HG03280 (cell line): Measurements from ENCODE around the gene SORCS2.
A peak's percentile ranks its signal among the peaks of the same experiment; 100 is the strongest.

Experiments used
- ATAC-seq: cut with Tn5 transposase; IDR thresholded peaks from one replicate; pipeline ENCODE4 v1.9.1; 2021; ENCODE audit warnings: mild to moderate bottlenecking, moderate library complexity; ENCODE audit not compliant: unreplicated experiment

Gene SORCS2

GRCh38 chr4:7747062-7747385 lies 554.7 kb downstream of the SORCS2 start:
- no peak for ATAC-seq

- no peak for ATAC-seq
These were observed 555.2 kb downstream of the SORCS2 start for GRCh38 chr4:7747566-7747965.

GRCh38 chr4:7750523-7750922 lies 558.2 kb downstream of the SORCS2 start:
- ATAC-seq, result no peak

- no peak for ATAC-seq
These were observed 558.6 kb downstream of the SORCS2 start for GRCh38 chr4:7750972-7751371.

GRCh38 chr4:7752649-7753048 lies 560.3 kb downstream of the SORCS2 start:
- ATAC-seq, result no peak

GRCh38 chr4:7753271-7753670 lies 560.9 kb downstream of the SORCS2 start:
- no peak for ATAC-seq

- no peak for ATAC-seq
These were observed 561.7 kb downstream of the SORCS2 start for GRCh38 chr4:7753931-7754465.

- ATAC-seq, result no peak
These were observed 562.4 kb downstream of the SORCS2 start for GRCh38 chr4:7754565-7755262.

GRCh38 chr4:7755561-7755960 lies 563.2 kb downstream of the SORCS2 start:
- no peak for ATAC-seq

GRCh38 chr4:7756071-7756470 lies 563.7 kb downstream of the SORCS2 start:
- ATAC-seq, result no peak

GRCh38 chr4:7756561-7757355 lies 564.4 kb downstream of the SORCS2 start:
- ATAC-seq, result no peak

- ATAC-seq, result no peak
These were observed 565.4 kb downstream of the SORCS2 start for GRCh38 chr4:7757501-7758471.

- ATAC-seq, result no peak
These were observed 566.1 kb downstream of the SORCS2 start for GRCh38 chr4:7758476-7758875.

GRCh38 chr4:7759216-7759615 lies 566.9 kb downstream of the SORCS2 start:
- ATAC-seq, result no peak

GRCh38 chr4:7759635-7760034 lies 567.3 kb downstream of the SORCS2 start:
- ATAC-seq, result no peak

- no peak for ATAC-seq
These were observed 567.9 kb downstream of the SORCS2 start for GRCh38 chr4:7760228-7760627.

- no peak for ATAC-seq
These were observed 568.4 kb downstream of the SORCS2 start for GRCh38 chr4:7760706-7761105.

GRCh38 chr4:7761312-7761711 lies 569.0 kb downstream of the SORCS2 start:
- no peak for ATAC-seq

GRCh38 chr4:7761720-7762119 lies 569.4 kb downstream of the SORCS2 start:
- ATAC-seq, result peak; percentile 88

- ATAC-seq, result no peak
These were observed 570.2 kb downstream of the SORCS2 start for GRCh38 chr4:7762376-7763030.

- no peak for ATAC-seq
These were observed 570.8 kb downstream of the SORCS2 start for GRCh38 chr4:7763106-7763505.
